NB4 (cell line): ENCODE results near the gene LIMS1.

Experiments used
- CTCF ChIP-seq: IDR thresholded peaks from one replicate; pipeline ENCODE4 v1.5.1; 2012; ENCODE audit warnings: low read depth, low read length
- MAX ChIP-seq: IDR thresholded peaks from 2 replicates; pipeline ENCODE4 v1.6.1; 2011; ENCODE audit warnings: low read depth, low read length
- MYC ChIP-seq: IDR thresholded peaks from 2 replicates; pipeline ENCODE4 v1.6.1; 2011; ENCODE audit warnings: low read depth, low read length
- POLR2A ChIP-seq: IDR thresholded peaks from 2 replicates; pipeline ENCODE4 v1.6.1; 2011; ENCODE audit warnings: mild to moderate bottlenecking; ENCODE audit not compliant: insufficient read length; ENCODE audit errors: extremely low read depth

- TF ChIP-seq CTCF: no peak
- TF ChIP-seq POLR2A: no peak
- TF ChIP-seq MYC: no peak
- no peak for TF ChIP-seq MAX
Measured at GRCh38 chr2:108632332-108633160, 98.3 kb downstream of the LIMS1 start.
